GM19468 (cell line): ENCODE results near the gene RIF1.
"Not testable (repeated sequence)": the region's sequence is repeated elsewhere in the genome, so short reads cannot be mapped to it uniquely, and the experiment has no call there.

ENCODE experiments used
- ATAC-seq: cut with Tn5 transposase; IDR thresholded peaks from one replicate; pipeline ENCODE4 v1.9.1; 2021; ENCODE audit warnings: mild to moderate bottlenecking, moderate library complexity, moderate number of reproducible peaks; ENCODE audit not compliant: unreplicated experiment; ENCODE audit errors: extremely low read depth

The RIF1 gene

GRCh38 chr2:151408788-151409600, 708 bp upstream of the RIF1 start:
- no peak for ATAC-seq

GRCh38 chr2:151410485-151410834, 758 bp downstream of the RIF1 start:
- ATAC-seq, result no peak

- no peak for ATAC-seq
Measured at GRCh38 chr2:151417650-151418049, 7.9 kb downstream of the RIF1 start.

GRCh38 chr2:151421681-151422080, 12.0 kb downstream of the RIF1 start:
- not testable (repeated sequence) for ATAC-seq

GRCh38 chr2:151422917-151423439, 13.3 kb downstream of the RIF1 start:
- ATAC-seq, result peak; percentile 83

- ATAC-seq, result no peak
Measured at GRCh38 chr2:151423760-151424159, 14.1 kb downstream of the RIF1 start.

- ATAC-seq, result no peak
Measured at GRCh38 chr2:151437630-151438029, 27.9 kb downstream of the RIF1 start.

- ATAC-seq, result no peak
Measured at GRCh38 chr2:151438506-151438905, 28.8 kb downstream of the RIF1 start.

- no peak for ATAC-seq
Measured at GRCh38 chr2:151439127-151439526, 29.4 kb downstream of the RIF1 start.

GRCh38 chr2:151459358-151459757, 49.7 kb downstream of the RIF1 start:
- no peak for ATAC-seq

- ATAC-seq, result no peak
Measured at GRCh38 chr2:151465771-151466170, 56.1 kb downstream of the RIF1 start.

GRCh38 chr2:151470556-151470955, 60.9 kb downstream of the RIF1 start:
- ATAC-seq, result no peak

- no peak for ATAC-seq
Measured at GRCh38 chr2:151472966-151473365, 63.3 kb downstream of the RIF1 start.

GRCh38 chr2:151475071-151475470, 65.4 kb downstream of the RIF1 start:
- ATAC-seq, result no peak

GRCh38 chr2:151476287-151476686, 66.6 kb downstream of the RIF1 start:
- no peak for ATAC-seq

GRCh38 chr2:151478011-151478410, 68.3 kb downstream of the RIF1 start:
- no peak for ATAC-seq

GRCh38 chr2:151481744-151482143, 72.0 kb downstream of the RIF1 start:
- ATAC-seq, result no peak

GRCh38 chr2:151482171-151482725, 72.5 kb downstream of the RIF1 start:
- no peak for ATAC-seq

GRCh38 chr2:151483546-151483945, 73.8 kb downstream of the RIF1 start:
- ATAC-seq, result no peak

- ATAC-seq, result no peak
Measured at GRCh38 chr2:151484100-151484499, 74.4 kb downstream of the RIF1 start.

GRCh38 chr2:151486053-151486452, 76.4 kb downstream of the RIF1 start:
- no peak for ATAC-seq

GRCh38 chr2:151490276-151490675, 80.6 kb downstream of the RIF1 start:
- ATAC-seq, result no peak
